Lower leg skin (tissue), 4 donors: Measurements from ENCODE around the gene LRRC57. TPM values are rescaled to one million over a fixed set of nuclear protein-coding genes. Genes with fewer than 3 reads are reported as not detected.

Source experiments
- DNase-seq, 2 donors: peaks; one replicate each; pipeline ENCODE4 v3.0.0-alpha.2; 2019; ENCODE audit warnings: low spot score in 2 of 2
- H3K4me3 ChIP-seq: fragments of 200-600 bp; sonication (generic); 2 replicates; pipeline ENCODE4 v1.5.1; 2017; ENCODE audit warnings: mild to moderate bottlenecking, low read depth; ENCODE audit not compliant: poor library complexity, severe bottlenecking
- CTCF ChIP-seq, 3 donors: fragments of 450-650 bp; IDR thresholded peaks; one replicate each; pipeline ENCODE4 v1.5.1; 2016; ENCODE audit warnings: antibody characterized with exemption in 3 of 3, mild to moderate bottlenecking in 3 of 3, moderate library complexity in 2 of 3
- POLR2A ChIP-seq, 2 donors: fragments of 450-650 bp; IDR thresholded peaks; one replicate each; pipeline ENCODE4 v1.6.1; 2016 to 2017; ENCODE audit warnings: antibody characterized with exemption in 2 of 2, mild to moderate bottlenecking in 1 of 2, moderate library complexity in 1 of 2
- WGBS, 2 donors: methylation state at CpG; one replicate each; pipeline ENCODE4 v1.1.5; 2018; 5-methylcytosine and 5-hydroxymethylcytosine counted together
- intact Hi-C: fragments of 100-400 bp; cut with DNase I; formaldehyde crosslinking; loops from one replicate; pipeline ENCODE4 v1.15.0; 2023; ENCODE audit warnings: low total_unique reads
- total RNA-seq, 4 donors: library from RNA; depleted of rRNA; stranded (reverse); fragments of >200 nt; gene quantifications; one replicate each; pipeline ENCODE4 v1.1.0, GENCODE V29; 2016

Gene LRRC57
- total RNA-seq = 10 to 100 TPM; 13.0 to 29.6 (median 24.3) TPM

GRCh38 chr15:42548249-42549031, at the start of gene LRRC57, which contains the start of gene HAUS2:
Gene LRRC57 (minus strand): TSS chr15:42548793. CDS start chr15:42548434, 359 bp downstream.
Gene HAUS2 (plus strand): TSS chr15:42548838. CDS start chr15:42548873, 35 bp downstream.
- TF ChIP-seq POLR2A (IDR thresholded peaks at IDR 0.05) (peak in 1 of 2 donors; percentile 55), CTCF (IDR thresholded peaks at IDR 0.05) (peak in 1 of 3 donors; percentile 34)
- DNase-seq = peak; percentile 73 to 96
- WGBS, 2 donors = 0 to 1% methylated on average over 39 to 49 of the region's 71 CpGs
- H3K4me3 ChIP-seq = peak within 1 kb of the TSS; percentile 96
- intact Hi-C loops = no loop called here

GRCh38 chr15:42595626-42596240, 47.1 kb upstream of the LRRC57 start:
- no peak overlapping the region for H3K4me3 ChIP-seq
- intact Hi-C loops = no loop called here
- WGBS, 2 donors = 48 to 50% methylated on average over 4 of the region's 4 CpGs
- no peak for DNase-seq
- TF ChIP-seq POLR2A (IDR thresholded peaks at IDR 0.05) = no peak
- no peak for TF ChIP-seq CTCF (IDR thresholded peaks at IDR 0.05)

- DNase-seq = no peak
- TF ChIP-seq POLR2A (IDR thresholded peaks at IDR 0.05) = no peak
- TF ChIP-seq CTCF (IDR thresholded peaks at IDR 0.05) = no peak
- H3K4me3 ChIP-seq = no peak overlapping the region
- WGBS, 2 donors = 61 to 72% methylated on average over 5 of the region's 5 CpGs
- intact Hi-C loops = no loop called here
These were observed 45.5 kb upstream of the LRRC57 start for GRCh38 chr15:42594095-42594494.

GRCh38 chr15:42593143-42593542, 44.5 kb upstream of the LRRC57 start:
- 63 to 82% methylated on average over 4 of the region's 4 CpGs for WGBS, 2 donors
- intact Hi-C loops = no loop called here
- H3K4me3 ChIP-seq = no peak overlapping the region
- TF ChIP-seq CTCF (IDR thresholded peaks at IDR 0.05) = no peak
- no peak for TF ChIP-seq POLR2A (IDR thresholded peaks at IDR 0.05)
- peak in 1 of 2 donors; percentile 61 for DNase-seq

- TF ChIP-seq CTCF (IDR thresholded peaks at IDR 0.05) (no peak), POLR2A (IDR thresholded peaks at IDR 0.05) (no peak)
- no peak overlapping the region for H3K4me3 ChIP-seq
- intact Hi-C loops = no loop called here
- 60 to 62% methylated on average over 3 of the region's 3 CpGs for WGBS, 2 donors
- DNase-seq = no peak
These were observed 44.1 kb upstream of the LRRC57 start for GRCh38 chr15:42592716-42593115.
